ENCODE results near the gene YPEL5.

The YPEL5 gene

DNA sequence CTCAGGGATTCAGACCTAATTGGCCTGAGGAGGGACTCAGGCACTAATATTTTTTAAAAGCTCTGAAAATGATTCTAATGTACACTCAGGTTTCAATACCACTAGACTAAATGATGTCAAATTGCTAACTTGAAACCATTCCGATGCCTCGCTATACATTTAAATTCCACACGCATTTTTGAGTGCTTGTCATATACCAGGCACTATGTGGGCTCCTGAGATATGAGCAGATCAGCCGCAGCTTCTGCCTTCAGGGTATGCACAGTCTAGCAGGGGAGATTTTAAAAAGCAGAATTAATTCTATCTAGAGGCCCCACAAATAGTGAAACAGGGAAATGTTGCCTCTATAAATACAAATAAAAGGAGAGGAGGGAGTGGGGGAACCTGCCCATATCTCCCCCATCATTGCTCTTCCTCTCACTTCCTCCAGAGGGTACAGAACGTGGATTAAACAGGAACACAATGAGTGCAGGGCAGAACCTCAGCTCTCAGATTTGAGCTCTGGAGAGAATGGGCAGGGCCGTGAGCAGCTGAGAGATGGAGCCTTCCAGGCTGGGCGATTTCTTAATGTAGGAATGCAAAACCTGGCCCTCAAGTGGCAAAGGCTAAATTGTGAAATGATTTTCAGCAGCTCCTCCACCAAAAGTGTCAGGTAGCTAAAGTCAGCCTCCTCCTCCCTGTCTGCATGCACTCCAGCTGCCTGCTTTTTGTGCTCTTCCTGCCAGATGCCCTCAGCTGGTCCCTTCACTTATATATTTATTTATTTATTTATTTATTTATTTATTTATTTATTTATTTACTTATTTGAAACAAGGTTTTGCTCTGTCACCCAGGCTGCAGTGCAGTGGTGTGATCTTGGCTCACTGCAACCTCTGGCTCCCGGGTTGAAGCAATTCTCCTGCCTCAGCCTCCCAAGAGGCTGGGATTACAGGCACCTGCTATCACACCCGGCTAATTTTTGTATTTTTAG, 59.9 kb downstream of the YPEL5 start:
- DNase-seq (ENCODE audit: low read depth), result no peak

- DNase-seq (ENCODE audit: low read depth), result no peak
Observed at GRCh38 chr2:30208453-30208852, 61.6 kb downstream of the YPEL5 start.

DNA sequence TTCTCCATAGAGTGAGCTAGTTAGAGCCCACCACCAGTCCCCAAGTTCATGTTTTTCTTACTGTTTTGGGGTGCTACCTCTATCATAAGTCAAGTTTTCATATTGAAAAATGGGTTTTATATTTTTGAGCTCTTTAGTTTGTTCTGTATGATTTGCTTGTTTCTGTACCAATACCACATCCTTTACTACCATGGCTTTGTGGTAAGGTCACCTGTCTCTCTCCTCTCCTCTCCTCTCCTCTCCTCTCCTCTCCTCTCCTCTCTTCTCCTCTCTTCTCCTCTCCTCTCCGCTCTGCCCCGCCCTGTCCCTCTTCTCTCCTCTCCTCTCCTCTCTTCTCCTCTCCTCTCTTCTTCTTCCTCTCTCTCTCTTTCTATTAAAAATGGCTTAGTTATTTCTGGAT, 62.4 kb downstream of the YPEL5 start:
- DNase-seq (ENCODE audit: low read depth), result no peak
